ENCODE measurements around the gene ADAM12.

Gene ADAM12

GRCh38 chr10:126157189-126157588, 231.1 kb downstream of the ADAM12 start:
- in situ Hi-C loops (cut with MboI; ENCODE audit: low sequenced_read_pairs): no loop called here

GRCh38 chr10:126156503-126156902, 231.8 kb downstream of the ADAM12 start:
- in situ Hi-C loops (cut with MboI; ENCODE audit: low sequenced_read_pairs): no loop called here

GRCh38 chr10:126156012-126156411, 232.3 kb downstream of the ADAM12 start:
- in situ Hi-C loops (cut with MboI; ENCODE audit: low sequenced_read_pairs): no loop called here

GRCh38 chr10:126155528-126155927, 232.7 kb downstream of the ADAM12 start:
- in situ Hi-C loops (cut with MboI; ENCODE audit: low sequenced_read_pairs): no loop called here

- in situ Hi-C loops (cut with MboI; ENCODE audit: low sequenced_read_pairs): no loop called here
These were observed 234.3 kb downstream of the ADAM12 start for GRCh38 chr10:126153711-126154628.

- in situ Hi-C loops (cut with MboI; ENCODE audit: low sequenced_read_pairs): no loop called here
These were observed 240.2 kb downstream of the ADAM12 start for GRCh38 chr10:126147866-126148587.

GRCh38 chr10:126146771-126147170, 241.5 kb downstream of the ADAM12 start:
- in situ Hi-C loops (cut with MboI; ENCODE audit: low sequenced_read_pairs): no loop called here

- in situ Hi-C loops (cut with MboI; ENCODE audit: low sequenced_read_pairs): no loop called here
These were observed 245.2 kb downstream of the ADAM12 start for GRCh38 chr10:126143117-126143516.

GRCh38 chr10:126140746-126141273, 247.5 kb downstream of the ADAM12 start:
- in situ Hi-C loops (cut with MboI; ENCODE audit: low sequenced_read_pairs): no loop called here

- in situ Hi-C loops (cut with MboI; ENCODE audit: low sequenced_read_pairs): no loop called here
These were observed 250.6 kb downstream of the ADAM12 start for GRCh38 chr10:126137562-126138221.

- in situ Hi-C loops (cut with MboI; ENCODE audit: low sequenced_read_pairs): no loop called here
These were observed 252.2 kb downstream of the ADAM12 start for GRCh38 chr10:126135941-126136595.

- in situ Hi-C loops (cut with MboI; ENCODE audit: low sequenced_read_pairs): no loop called here
These were observed 253.1 kb downstream of the ADAM12 start for GRCh38 chr10:126135177-126135576.

- in situ Hi-C loops (cut with MboI; ENCODE audit: low sequenced_read_pairs): no loop called here
These were observed 254.2 kb downstream of the ADAM12 start for GRCh38 chr10:126133906-126134656.

- in situ Hi-C loops (cut with MboI; ENCODE audit: low sequenced_read_pairs): no loop called here
These were observed 255.1 kb downstream of the ADAM12 start for GRCh38 chr10:126133082-126133620.

- in situ Hi-C loops (cut with MboI; ENCODE audit: low sequenced_read_pairs): no loop called here
These were observed 256.9 kb downstream of the ADAM12 start for GRCh38 chr10:126131341-126131740.

GRCh38 chr10:126130271-126130710, 258.0 kb downstream of the ADAM12 start:
- in situ Hi-C loops (cut with MboI; ENCODE audit: low sequenced_read_pairs): no loop called here

GRCh38 chr10:126129026-126129425, 259.3 kb downstream of the ADAM12 start:
- in situ Hi-C loops (cut with MboI; ENCODE audit: low sequenced_read_pairs): no loop called here

GRCh38 chr10:126128581-126128980, 259.7 kb downstream of the ADAM12 start:
- in situ Hi-C loops (cut with MboI; ENCODE audit: low sequenced_read_pairs): no loop called here

- in situ Hi-C loops (cut with MboI; ENCODE audit: low sequenced_read_pairs): no loop called here
These were observed 260.7 kb downstream of the ADAM12 start for GRCh38 chr10:126127481-126128029.

Measured in hTERT RPE-1 (cell line).